Left kidney (tissue), 2 donors: Measurements from ENCODE around the gene ANKRD37. TPM values are rescaled to one million over a fixed set of nuclear protein-coding genes. Genes with fewer than 3 reads are reported as not detected.

ENCODE experiments used
- DNase-seq: peaks from one replicate; pipeline ENCODE4 v3.0.0-alpha.2; 2013
- polyA plus RNA-seq: library from polyadenylated mRNA; unstranded; fragments of 120-200 nt; gene quantifications from one replicate; pipeline ENCODE4 v1.2.1, GENCODE V29; 2013; ENCODE audit not compliant: insufficient read length

Gene ANKRD37
- polyA plus RNA-seq, 1 donor, result 10.5 TPM

DNA sequence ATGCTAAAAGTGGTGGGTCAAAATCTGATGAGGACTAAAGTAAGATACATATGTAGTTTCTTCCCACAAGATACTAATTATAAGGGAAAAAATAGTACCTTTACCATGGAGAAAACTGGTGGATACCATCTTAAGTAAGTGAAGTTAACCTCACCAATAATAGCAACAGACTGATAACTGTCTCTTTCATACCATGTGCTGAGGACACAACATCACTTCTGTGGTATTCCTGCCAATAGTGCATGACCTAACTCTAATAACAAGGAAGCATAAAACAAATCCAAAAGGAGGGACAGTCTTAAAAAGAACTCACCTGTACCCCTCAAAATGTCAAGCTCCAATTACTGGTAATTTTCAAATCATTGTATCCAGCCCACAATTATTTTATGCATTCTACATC lies 20.3 kb downstream of the ANKRD37 start:
- no peak for DNase-seq

DNA sequence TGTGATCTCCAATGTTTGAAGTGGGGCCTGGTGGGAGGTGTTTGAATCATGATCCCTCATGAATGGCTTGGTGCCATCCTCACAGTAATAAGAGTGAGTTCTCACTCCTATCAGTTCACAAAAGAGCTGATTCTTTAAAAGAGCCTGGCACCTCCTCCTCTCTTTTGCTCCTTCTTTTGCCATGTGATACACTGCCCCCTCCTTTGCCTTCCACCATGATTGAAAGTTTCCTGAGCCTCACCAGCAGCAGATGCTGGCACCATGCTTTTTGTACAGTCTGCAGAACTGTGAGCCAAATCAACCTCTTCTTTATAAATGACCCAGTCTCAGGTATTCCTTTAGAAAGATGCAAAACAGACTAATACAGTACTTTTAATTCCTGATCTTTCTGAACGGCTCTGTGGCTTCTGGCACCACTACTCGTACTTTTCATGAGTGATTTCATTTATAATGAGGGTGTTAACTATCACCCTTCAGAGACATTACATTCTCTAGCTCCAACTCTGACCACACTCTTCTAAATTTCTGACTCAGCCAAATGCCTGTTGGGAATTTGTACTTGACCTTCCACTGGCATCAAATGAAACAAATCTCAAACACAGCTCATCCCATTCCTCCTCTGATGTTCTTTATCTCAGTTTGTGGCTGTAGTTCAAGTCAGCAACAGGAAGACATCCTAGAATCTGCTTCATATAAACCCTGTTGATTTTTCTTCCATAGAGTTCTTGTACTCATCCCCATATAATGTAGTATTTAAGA lies 24.9 kb downstream of the ANKRD37 start:
- no peak for DNase-seq

DNA sequence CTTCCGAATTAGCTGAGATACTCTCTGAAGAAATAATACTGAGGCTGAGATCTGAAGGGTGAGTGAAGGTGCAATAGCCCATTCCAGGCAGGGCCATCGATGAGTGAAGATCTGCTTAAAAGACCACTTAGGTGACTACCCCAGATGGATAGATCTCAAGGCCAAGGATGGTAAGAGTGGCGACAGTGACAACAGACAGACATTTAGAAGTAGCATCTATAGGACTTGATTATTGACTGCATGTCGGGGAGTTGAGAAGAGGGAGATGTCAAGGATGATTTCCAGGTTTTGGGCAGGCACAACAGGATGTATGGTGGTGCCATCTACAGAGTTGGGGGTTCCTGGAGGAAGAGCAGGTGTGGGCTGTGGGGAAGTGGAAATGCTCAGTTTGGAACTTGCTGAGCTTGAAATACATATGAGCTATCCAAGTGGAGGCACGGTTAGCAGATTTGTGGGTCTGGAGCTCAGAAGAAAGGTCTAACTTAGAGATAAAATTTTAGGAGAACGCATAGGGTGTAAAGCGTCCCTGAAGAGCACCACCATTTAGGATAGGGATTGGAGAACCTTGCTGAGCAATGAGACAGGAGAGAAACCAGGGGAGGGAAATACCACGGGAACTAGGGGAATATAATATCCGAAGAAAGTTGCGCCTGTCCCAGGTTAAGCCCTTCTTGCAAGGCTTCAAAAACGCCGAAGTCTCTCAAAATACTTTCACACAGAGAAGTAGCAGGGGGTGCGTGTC lies 28.4 kb downstream of the ANKRD37 start:
- peak; percentile 22 for DNase-seq

DNA sequence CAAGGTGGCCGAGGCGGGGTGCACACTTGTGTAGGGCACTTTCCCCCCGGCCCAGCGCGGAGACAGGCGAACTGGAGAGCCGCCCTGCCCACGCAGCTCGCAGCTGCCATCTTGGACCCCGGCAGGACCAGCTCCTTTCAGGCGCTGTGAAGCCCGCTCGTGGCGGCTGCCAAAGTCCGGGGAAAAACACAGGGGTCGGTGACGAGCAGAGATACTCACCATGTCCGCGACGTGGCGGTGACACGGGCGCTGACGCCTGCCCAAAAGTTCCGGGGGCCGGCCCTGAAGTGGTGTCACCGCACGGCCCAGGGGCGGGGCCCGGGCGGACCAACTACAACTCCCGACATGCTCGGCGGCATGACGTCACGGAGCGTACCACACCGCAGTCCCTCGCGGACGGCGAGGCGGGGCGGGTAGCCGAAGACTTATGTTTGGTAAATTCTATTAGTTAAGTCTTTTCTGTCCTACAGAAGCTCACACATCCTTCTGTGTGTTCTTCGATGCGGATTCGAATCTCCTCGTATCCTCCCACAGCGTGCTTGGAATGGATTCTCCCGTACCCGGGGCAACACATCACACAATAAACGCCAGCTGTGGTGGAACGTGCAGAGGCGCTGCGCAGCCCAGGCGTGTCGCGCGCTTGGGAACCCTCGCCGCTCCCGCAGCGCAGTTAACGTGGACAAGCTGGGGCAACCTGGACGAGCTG lies 29.2 kb downstream of the ANKRD37 start, which contains the start of gene UFSP2:
Gene UFSP2, minus strand, starts transcription at position 318 of the 706 bp plus-strand sequence. Its CDS starts 96 bp downstream, at position 222.
- DNase-seq, result peak; percentile 91

DNA sequence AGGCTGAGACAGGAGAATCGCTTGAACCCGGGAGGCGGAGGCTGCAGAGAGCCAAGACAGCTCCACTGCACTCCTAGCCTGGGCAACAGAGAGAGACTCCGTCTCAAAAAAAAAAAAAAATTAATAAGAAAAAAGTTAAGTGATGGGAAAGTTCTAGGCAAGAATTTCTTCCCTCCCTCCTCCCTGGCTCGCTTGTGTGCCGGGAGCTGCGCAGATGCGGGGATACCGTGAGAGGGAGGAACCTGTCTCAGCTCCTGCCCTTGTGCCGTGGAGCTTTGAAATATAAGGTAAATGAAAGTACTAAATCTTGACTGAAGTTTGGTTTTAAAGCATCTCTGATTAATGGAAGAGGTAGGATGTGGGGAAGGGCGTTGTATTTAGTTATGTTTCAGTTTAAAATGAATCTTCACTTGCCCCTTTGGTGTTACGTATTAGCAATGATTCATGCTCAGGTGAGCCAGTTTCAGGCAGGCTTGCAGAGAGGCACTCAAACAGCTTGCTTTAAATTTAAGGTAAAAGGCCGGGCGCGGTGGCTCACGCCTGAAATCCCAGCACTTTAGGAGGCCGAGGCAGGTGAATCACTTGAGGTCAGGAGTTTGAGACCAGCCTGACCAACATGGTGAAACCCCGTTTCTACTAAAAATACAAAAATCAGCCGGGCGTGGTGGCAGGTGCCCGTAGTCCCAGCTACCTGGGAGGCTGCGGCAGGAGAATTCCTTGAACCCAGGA lies 30.5 kb downstream of the ANKRD37 start:
- DNase-seq, result no peak

DNA sequence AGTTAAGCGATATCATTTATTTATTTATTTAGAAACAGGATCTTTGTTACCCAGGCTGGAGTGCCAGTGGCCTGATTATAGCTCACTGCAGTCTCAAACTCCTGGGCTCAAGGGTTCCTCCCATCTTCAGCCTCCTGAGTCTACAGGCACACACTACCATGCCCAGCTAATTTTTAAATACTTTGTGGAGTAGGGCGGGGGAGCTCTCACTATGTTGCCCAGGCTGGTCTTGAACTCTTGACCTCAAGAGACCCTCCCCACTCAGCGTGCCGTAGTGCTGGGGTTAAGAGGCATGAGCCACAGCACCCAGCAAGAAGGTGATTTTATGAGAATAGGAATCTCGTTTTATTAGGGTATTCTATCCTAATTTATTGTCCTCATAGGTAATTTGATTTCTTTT lies 33.0 kb downstream of the ANKRD37 start:
- DNase-seq, result no peak

DNA sequence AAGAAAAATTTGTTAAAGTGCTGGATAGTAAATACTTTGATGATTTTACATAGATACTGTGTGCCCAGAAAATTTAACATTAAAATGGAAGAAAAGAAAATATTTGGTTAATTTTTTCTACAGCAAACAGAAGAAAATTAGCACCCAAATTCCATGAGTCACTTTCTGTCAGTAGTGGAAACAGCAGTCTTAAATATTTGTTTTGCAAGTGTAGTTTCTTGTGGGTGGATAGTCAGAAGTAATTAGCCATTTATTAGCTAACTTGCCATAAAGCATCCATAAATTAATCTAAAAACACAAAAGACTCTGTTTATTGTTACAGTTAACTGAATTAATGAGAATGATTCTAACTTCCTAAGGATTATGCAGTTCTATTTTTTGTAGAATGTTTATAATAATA lies 38.8 kb downstream of the ANKRD37 start:
- no peak for DNase-seq

DNA sequence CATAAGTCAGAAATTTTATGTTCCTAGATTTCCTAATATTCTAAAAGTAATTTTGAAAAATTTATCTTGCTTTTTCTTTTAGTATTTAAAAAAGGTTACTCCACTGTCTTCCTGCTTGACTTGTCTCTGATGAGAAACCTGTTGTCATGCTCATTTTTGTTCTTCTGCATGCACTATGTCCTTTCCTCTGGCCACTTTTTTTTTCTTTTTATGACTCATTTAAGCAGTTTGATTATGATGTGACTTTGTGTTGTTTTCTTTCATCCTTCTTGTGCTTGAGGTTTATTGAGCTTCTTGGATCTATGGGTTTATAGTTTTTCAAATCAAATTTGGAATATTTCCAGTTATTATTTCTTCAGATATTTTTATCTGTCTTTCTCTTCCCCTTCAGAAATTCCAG lies 41.2 kb downstream of the ANKRD37 start:
- DNase-seq, result no peak

DNA sequence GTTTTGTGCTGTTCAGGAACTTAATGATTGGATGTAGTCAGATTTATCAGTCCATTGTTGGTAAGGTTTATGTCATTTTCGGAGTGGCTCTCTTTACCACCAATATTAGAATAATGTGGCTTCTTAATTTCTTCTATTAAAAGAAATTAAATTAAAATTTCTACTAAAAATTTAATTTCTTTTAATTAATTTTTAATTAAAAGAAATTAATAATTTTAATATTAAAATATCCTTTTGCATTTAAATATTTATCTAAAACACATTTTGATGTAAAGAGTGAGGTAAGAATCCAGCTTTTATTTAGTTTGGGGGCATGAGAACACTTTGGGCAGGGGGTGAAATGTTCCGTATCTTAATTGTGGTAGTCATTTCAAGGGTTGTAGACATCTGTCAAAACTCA lies 44.8 kb downstream of the ANKRD37 start:
- no peak for DNase-seq

DNA sequence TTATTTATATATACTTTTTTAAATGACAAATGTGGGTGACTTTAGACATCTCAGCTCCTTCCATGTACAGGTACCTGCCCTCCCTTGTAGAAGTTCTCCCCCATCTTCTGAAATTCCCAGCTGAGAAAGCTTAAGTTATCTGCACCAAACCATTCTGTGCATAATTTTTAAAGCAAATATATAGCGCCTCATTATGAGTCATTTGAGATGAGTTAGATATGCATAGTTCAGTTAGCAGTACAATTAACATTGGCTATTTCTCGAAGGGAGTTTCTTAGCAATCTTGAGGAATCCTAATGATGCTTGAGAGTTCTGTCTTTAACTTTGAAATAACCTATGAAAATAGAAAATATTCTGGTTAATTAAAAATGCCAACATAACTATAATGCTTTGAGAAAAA lies 48.6 kb downstream of the ANKRD37 start:
- no peak for DNase-seq

Other genes with a start within 250 kb of the ANKRD37 start
- gene CFAP97, start 192.8 kb upstream of the ANKRD37 start, polyA plus RNA-seq, result 55.2 TPM
- 26.0 TPM for gene SNX25, start 187.2 kb upstream of the ANKRD37 start, polyA plus RNA-seq
- 6.9 TPM for gene LRP2BP, start 917 bp upstream of the ANKRD37 start, polyA plus RNA-seq
- gene UFSP2, start 29.1 kb downstream of the ANKRD37 start, polyA plus RNA-seq, result 81.9 TPM
- gene CCDC110, start 74.9 kb downstream of the ANKRD37 start, polyA plus RNA-seq, result 2.7 TPM
- 4.0 TPM for gene PDLIM3, start 138.7 kb downstream of the ANKRD37 start, polyA plus RNA-seq